Measurements from ENCODE around the gene ZIC4. TPM values are rescaled to one million over a fixed set of nuclear protein-coding genes. Genes with fewer than 3 reads are reported as not detected.

Gene ZIC4
- total RNA-seq, 1 donor from 2014 or later: not detected

DNA sequence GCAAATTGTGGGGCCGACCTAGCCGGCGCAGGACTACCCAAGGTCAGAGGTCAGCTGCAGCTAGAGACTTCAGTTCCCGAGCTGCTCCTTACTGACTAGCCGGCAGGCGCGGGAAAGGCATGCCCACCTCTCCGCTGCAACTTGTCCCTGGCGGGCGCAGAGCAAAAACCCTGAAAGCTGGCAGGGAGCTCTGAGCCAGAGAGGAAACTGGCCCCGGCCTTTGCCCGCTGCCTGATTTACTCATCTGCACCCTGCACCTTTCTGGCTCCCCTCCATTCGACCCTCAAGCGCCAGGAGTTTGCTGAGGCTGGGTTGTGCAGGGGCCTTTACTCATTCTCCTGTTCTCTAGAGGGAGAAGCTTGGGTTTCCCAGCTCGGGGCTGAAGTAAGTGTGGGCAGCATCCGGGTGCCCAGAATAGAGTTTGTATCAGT is 1.5 kb downstream of the ZIC4 start:
- no peak for ATAC-seq

DNA sequence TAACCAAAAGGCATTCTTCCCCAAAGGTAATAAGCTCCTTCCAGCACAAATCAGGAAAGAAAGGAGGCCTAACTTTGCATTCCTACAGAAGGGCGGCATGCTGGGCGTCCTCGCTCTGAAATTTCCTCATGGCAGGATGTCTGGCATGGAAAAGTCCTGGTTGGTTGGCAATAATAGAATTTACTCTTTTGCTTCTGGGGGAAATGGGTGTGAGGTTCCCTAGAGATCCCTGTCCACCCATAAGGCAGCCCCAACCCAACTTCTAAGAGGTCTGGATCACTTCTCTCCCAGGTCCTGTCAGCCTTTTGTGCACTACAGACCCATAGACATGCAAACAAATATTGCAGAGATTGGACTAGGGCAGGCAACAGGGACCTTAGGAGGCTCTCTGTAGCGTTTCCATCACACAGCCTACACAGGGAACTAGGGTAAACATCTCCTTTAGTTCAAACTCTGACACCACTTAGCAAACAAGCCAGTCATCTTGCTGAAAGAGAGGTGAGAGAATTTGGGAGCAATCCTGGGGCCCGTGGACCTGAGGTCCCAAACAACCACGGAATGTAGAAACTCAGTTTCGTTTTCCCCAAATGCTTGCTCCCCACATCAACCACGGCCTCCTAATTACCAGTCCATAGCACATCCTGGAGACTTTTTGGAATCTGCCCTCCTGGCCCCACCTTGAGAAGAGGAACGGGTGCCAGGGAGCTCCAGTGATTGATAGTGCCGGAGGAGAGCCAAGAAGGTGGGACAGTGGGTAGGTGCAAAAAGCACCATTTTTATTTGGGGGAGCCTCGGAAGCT is 2.1 kb downstream of the ZIC4 start:
- ATAC-seq: no peak

DNA sequence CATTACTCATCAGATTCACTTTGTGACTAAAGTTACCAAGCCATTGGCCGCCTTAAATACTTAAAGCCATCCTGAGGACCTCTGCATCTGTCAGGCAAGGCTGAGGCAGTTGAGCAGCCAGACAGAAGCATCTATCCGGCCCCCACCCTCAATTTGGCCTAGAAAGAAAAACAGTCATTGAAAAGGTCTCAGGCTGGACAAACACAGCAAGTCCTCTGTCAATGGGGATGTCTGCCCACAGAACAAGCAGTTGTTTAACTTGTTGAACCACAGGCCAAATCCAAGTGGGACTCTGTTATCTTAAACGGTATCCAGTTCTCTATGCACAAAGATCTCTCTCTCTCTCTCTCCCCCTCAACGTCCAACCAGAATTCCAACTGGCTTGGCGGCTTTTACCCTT is 2.8 kb downstream of the ZIC4 start:
- no peak for ATAC-seq

DNA sequence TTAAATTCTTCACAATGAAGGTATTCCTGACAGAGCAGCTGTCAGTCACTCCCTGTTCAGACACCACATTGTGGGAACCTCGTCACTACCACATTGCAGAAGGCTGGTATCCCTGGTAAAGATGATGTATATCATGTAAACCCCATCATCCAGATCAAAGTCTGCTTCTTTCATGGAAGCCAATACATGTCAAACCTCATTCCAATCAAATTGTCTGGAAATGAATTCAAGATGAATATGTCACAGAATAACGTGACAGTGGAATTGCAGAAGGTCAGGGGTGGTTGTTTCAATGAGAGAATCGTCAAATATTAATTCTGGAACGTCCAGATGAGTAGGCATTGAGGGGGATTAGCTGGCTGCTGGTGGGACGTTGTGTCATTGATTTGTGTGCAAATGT is 4.2 kb downstream of the ZIC4 start:
- no peak for ATAC-seq

DNA sequence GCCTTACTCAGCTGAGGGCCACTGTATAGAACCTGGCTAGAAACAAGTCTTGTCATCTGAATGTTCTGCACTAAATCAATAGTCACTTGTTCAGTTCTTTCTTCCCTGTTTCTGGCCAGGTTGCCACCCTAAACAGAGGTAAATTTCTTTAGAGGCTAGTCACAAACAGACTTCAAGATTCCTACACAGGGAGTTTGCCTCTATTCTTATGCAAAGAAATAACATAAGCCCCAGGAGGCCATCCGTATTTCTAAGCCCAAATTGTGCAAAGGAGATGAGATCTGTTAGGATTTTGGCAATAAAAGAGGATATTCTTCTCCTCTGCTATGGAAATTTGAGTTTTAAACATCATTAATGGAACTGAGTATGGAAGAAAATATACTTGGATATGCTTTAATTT is 4.9 kb downstream of the ZIC4 start:
- ATAC-seq: no peak

DNA sequence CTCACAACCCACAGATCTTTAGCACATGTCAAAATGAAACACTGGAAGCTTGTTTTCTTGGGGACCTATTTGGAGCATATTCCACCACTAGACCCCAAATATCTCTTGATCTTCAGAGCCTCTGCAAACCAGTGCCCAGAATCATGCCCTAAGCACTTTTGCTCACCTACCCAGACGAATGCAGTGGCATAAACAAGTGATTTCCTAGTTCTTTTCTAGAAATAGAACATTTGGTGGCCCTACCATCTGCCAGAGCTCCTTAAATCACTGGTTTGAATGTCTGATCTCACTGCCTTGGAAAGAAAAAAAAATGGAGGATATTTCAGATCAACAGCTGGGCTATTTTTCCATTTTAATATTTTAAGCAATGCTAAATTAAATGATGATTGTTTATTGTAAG is 5.3 kb downstream of the ZIC4 start:
- no peak for ATAC-seq

DNA sequence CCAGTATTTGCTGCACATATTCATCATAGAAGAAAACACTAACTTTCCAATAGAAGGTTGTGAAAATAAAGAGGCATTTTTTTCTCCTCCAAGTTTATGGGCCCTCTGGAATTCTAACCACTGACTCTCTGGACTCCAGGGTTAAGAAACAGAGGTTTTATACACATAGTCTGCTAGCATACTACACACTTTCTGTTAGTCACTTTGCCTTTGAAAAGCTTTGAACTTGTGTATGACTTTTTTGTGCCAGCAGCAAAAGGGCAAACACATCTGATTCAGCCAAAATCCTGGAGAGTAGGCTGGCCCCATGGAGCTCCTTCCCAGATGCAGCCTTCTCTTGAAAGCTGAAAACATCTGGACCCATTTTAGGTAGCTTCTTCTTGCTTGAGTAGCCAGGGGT is 6.2 kb downstream of the ZIC4 start:
- ATAC-seq: no peak

DNA sequence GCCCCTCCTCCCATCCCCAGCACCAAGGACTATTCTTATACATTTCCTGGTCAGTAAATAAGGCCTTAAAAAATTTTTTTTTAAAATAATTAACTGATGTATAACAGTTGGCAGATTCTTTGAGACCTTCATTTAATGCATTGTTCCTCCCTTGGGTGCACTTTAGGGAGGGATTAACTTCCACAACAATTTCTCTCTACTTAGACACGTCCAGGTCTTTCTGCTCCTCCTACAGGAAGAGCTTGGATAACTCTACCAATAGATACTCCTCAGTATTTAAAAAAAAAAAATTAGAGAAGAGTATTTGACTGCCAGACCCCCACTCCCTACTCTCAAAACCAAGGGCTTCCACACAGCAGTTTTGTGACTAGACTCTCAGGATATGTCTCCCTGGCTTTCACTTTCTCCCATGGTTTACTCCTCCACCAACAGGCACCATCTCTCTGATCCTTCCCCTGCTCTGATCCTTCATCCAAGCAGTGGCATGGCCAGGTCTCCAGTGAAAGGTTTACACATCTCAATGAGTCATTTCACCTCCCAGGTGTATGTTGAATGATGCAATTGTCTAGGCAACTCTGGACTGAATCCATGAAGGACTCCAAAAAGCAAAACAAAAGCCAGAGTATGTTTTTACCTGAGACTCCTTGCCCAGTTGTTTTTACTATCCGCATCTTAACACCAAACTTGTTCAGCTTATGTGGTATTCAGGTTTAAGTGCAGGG is 7.4 kb downstream of the ZIC4 start:
- no peak for ATAC-seq

DNA sequence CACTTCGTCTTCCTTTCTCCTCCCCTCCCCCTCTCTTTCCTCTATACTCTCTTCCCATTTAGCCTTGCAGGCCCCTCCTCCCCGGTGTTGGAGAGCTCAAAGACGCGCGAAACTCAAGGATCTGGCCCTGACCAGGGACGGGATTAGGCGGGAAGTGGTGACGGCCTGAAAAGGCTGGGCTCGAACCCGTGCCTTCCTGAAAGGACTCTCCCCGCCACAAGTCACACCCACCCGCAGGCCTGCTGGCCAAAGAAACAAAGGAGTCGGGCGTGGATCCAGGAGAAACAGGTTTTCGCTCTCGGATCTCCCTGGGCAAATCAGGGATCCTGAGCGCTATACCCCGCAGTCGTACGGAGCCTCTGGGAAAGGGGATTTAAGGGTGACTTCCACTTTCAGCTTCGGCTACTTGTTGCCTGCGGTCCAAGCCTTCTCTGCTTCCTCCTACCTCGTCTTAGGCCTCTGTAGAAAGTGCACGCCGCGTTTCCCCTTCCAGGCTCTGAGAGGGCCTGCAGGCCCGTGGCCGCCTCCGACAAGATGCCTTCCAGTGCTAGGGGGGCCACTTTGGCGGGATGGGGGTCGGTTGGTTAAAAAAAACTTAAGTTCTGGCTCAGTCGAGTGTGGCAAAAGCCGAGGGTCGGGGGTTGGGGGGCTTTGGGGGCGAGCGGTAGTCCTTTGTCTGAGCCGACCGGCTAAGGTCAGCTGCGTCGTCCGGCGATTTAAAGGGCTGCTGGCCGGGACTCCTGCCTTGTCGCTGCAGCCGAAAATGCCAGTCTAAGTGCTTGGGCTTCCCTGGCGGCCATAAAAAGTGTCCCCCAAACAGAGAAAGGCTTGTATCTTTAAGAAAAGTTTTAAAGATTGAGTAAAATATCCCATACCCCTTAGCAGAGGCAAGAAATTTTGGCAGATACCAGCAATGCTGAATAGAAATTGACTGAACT is 8.2 kb downstream of the ZIC4 start:
- no peak for ATAC-seq

DNA sequence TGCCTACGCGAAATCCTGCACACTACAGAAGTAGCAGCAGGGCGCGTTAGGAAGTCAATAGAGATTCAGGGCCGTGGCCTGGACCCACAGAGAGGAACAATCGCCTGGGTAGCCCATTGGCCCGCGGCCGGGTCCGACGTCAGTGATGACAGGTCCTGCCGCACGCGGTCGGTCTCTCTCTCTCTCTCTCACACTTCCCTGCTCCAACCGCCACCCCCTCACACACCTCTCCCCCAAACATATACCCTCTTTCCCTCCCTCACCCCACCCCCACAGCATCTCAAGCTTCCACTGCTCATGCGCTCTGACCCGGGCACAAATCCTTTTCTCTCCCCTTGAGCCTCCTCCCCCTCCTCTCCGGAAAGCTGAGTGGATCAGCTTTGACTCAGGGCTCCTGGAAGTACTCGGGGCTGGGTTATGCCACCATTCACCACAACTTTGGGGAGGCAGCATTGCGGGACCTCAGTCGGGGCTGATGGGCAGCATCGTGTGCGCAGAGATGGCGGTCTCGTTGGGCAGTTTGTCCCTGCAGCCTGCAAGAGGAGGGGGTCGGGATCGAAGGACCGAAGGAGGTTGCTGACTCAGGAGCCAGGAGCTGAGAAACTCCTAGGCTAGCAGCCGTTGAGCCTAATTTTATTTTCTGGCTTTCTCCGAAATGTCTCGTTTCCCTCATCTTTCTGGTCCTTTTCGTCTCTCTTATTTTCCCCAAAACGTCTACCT is 9.0 kb downstream of the ZIC4 start:
- no peak for ATAC-seq

DNA sequence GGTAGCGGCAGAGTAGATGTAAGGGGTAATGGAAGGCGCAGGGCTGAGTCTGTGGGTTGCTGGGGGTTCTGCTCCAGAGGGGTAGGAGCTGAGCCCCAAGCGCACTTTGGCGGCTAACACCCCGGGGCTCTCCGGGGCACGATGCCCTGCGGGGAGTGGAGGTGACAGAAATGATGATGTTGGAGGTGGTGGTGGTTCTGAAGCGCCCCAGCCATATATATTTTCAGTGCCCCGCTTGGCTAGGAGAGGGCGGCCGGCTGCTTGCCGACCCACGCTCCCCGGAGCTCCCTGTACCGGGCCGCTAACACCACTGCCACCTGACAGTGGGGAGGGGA is 9.7 kb downstream of the ZIC4 start:
- ATAC-seq: no peak

DNA sequence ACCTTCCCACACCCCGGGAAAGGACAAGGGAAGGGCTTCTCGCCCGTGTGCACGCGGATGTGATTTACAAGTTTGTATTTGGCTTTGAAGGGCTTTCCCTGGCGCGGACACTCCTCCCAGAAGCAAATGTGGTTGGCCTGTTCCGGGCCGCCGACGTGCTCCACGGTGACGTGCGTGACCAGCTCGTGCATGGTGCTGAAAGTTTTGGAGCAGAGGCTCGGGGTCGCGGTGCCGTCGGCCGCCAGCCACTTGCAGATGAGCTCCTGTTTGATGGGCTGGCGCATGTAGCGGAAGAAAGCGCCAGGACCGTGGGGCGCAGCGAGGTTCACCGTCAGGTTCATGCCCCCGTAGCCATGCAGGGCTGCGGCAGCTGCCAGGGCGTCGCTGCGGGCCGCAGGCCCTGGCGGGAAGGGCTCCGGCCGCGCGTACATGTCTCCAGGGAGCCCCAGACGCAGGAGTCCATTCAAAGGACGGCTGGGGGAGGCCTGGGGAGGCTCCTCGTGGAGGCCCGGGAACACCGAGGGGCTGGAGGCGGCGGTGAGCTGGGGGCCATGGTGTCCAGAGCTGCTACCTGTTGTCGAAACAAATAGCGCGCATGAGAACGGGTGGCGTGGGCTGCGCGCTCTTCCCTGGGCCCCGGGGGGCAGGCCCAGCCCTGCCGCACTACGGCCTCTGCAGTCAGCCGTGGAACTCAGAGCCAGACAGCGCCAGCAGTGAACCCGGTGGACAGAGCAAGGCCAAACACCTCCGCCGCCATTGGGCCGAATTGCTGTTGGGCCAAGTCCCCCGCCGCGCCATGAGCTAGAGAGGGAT is 10.2 kb downstream of the ZIC4 start:
- ATAC-seq: no peak

DNA sequence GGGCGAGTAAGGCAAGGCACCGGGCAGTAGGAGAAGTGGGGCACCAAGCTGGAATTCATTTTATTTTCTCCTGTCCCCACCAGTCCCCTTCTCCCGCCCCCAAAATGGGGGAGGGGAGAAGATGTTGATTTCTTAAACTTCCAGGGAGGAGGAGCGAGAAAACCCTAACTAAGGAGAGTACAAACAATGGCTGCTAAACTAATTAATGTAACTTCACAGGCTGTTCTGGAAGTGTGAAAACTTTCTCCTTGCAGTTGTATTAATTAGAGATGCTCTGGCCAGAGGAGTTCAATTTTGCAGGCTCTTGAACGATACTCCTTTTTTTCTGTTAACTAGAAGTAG is 11.5 kb downstream of the ZIC4 start:
- no peak for ATAC-seq

DNA sequence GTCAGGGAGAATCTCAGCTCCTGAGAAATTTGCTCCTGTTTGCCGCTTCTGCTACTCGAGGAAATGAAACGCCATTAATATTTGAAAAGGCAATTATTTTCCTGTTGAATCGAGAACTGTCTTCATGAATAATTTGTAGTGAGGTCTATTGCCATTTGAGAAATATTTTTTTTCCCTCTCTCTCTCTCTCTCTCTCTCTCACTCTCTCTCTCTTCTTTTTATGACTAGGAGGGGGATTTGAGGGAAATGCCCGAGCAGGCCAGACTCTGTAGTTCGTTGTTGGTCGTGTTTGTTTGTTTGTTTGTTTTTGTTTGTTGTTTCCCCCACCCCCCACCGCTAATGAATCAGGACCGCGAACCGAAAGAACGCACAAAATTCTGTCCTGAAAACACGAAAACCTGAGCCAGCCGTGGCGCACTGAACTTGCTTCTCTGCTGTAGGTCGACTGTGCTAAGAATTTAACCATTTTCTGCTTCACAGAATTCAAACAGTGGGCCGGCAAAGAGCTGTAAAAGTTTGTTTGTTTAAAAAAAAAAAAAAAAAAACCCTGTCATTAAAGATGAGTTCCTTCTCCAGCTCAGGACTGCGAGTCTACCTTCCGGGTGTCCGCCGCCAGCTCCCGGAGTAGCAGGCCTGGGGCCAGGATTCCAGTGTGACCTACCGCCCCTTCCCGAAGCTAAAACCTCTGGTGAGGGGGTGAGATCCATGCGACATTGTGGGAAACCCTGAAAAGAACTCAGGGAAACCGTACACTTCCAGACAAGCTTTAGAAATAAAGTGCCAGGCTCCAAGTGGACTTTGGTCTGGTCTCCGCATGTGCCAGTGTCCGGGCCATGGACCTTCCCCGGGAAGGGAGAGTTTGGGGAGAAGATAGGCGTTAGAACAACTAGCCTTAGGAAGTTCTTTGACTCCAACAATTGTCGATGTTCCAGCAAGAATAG is 12.1 kb downstream of the ZIC4 start:
- no peak for ATAC-seq

DNA sequence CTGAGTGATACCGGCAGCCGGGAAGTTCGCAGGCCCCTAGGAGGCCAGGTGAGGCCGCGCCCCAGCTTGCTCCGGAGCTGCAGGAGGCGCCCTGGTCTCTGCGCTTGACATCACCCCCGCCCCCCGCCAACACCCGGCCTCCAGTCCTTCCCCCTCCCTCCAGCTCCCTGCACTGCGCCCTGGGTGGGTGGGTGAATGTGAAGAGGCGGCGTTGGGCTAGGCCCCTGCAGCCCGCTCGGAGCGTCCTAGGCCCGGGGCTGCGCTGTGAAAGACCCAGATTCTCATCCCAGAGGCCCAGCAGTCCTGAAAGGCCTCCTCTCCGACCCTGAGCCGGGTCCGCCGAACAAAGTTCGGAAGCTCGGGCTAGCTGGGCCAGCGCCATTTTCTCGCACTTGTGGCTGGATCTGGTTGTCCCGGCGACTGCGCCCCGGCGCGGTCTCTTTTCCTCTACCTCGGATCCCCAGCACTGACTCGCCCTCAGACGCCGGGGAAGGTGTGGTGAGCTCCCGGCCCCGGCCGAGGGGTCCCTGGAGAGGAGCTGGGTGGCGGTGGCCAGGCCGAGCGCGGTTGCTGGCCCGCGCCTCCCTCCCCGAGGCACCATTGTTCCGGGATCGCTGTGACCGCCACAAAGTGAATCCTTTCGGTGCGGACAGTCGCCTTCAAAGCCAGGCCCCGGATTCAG is 12.9 kb downstream of the ZIC4 start:
- ATAC-seq: peak; percentile 23

DNA sequence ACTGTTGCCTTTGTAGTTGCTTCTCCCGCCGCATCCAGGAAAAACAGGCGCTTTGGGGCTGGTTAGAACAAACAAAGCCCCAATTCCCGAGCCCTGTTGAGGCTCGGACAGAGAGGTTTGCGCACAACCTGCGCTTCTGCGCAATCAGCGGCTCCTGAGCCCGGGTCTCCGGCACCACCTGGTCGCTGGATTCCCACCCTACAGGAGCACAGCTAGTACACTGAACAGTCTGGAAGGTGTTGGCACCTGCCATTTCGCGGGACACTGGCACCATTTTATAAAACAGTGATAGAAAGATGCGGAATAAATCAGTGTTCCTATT is 13.8 kb downstream of the ZIC4 start:
- no peak for ATAC-seq

DNA sequence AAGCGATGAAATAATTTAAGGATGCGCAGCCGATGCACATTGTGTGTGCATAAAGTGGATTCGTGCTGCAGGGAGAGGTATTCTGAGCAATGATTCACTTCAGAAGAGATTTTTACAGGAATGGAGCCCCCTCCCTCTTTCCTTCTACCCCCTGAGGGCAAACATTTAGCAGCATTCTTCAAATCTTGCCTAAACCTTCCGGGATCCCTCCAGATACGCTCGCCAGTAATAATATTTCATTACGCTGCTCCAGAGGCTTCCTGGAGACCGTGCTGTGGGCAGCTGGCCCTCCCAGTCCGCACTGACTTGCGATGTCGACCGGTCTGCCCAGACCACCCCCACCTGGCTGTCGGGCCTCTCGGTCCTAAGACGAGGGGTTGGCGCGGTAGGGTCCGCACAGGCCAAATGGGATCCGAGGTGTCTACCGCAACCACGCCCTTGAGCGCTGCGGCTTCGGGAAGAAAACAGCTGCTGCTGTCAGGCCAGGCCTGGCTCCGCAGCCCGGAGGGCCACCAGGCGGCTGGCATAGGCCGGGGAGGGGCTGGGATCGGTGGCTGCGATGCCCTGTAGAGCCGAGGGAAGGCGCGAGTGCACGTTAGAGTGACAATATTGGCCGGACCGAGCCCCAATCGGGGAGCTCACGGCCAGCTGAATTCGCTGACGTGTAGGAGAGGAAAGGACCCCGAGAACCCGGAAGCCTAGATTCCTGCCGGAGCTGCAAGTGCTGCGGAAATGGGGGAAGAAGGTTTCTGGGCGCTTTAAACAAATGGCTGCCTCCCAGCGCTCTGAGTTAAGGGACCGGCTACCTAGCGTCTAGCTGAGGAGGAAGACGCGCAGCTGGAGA is 14.3 kb downstream of the ZIC4 start:
- peak; percentile 18 for ATAC-seq

DNA sequence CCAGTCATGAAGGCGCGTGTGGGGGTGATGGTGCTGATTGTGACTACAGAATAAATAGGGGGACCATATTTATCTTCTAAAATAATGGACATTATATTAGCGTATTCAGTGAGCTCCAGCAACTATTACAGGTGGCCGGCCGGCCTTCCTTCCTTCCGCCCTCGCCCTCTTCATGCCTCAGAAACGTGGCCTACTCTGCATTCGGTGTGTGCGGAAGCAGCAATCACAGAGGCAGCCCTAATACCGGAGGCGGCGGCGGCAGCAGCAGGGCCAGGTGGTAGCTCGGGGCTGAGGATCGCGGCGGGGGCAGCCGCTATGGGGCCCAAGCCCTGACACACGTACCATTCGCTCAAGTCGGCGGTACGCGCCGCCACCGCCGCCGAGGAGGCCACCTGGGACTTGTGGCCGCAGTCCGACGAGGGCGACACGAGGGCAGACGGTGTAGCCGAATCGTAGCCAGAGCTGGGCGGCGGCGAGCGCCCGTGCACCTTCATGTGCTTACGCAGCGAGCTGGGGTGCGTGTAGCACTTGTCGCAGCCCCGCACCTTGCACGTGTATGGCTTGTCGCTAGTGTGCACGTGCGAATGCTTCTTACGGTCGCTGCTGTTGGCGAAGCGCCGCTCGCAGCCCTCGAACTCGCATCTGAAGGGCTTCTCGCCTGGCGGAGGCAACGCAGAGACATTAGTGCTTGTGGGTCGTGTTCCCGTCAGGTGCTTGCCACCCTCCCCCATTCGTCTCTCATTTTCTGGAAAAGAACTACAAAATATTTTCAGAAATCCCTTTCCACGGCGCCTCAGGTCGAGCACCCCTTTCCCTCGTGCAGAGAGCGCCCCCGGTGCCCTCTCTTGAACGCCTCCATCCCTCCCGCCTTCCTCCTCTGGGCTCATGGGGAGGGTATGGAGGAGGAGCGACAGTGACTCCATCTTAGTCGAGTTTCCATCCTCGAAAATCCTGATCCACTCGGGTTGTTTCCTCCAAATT is 15.5 kb downstream of the ZIC4 start:
- ATAC-seq: no peak
